ENCODE data around the gene RNF223. TPM values are rescaled to one million over a fixed set of nuclear protein-coding genes. Genes with fewer than 3 reads are reported as not detected.

RNF223 gene
- total and polyA plus RNA-seq, 2 of the 13 experiments (the other 11 are each of a cell fraction or from before 2014, with no cell fraction given): 0.03 TPM; not detected in 1

DNA sequence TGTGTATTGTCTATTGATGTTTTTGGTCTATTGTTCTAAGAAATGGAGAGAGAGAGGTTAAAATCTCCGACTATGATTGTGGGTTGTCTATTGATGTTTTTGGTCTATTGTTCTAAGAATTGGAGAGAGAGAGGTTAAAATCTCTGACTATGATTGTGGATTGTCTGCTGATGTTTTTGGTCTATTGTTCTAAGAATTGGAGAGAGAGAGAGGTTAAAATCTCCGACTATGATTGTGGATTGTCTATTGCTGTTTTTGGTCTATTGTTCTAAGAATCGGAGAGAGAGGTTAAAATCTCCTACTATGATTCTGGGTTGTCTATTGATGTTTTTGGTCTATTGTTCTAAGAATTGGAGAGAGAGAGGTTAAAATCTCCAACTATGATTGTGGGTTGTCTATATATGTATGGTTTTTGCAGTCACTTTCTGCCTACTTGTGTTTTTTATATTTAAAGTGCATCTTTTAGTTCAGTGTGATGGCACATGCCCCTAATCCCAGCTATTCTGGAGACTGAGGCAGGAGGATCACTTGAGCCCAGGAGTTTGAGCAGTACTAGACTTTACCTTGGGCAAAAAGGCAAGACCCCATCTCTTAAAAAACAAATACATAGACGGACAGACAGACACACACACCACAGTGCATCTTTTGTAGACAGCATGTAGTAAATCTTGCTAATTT, 25.5 kb upstream of the RNF223 start:
- peaks cover 10% of the 10 kb centered on the region for H3K4me1 ChIP-seq (ENCODE audit: insufficient read depth, low read length)
- ATAC-seq (no peak), DNase-seq (ENCODE audit: low spot score) (no peak), FAIRE-seq (no peak)
- intact Hi-C loops (cut with micrococcal nuclease; ENCODE audit: unreplicated experiment) (no loop called here), in situ Hi-C loops (cut with HindIII; ENCODE audit: extremely low pct_ligation_motif_present, low pct_unique_long_range_greater_than_20kb) (no loop called here)
- no peak overlapping the region for H3K9ac ChIP-seq (ENCODE audit: insufficient read depth, low read depth, low read length)
- 92% methylated on average over 4 of the region's 4 CpGs for WGBS (ENCODE audit: low lambda C conversion rate)
- no peaks in the 10 kb centered on the region for H3K9me3 ChIP-seq (ENCODE audit: low read length)
- no peak overlapping the region for H3K4me2 ChIP-seq (ENCODE audit: low read depth, low read length)
- POLR2A ChIA-PET: no interaction called here
- H3K79me2 ChIP-seq (ENCODE audit: insufficient read depth, low read length): no peaks in the 10 kb centered on the region
- no TSS peak for BruUV-seq (replicated peaks)
- H4K20me1 ChIP-seq (ENCODE audit: insufficient read depth, low read length): no peaks in the 10 kb centered on the region
- no peaks in the 10 kb centered on the region for H3K36me3 ChIP-seq (replicated peaks in 1 of 2; ENCODE audit: control insufficient read depth in 1 of 2, insufficient read depth in 2 of 2, low read length in 2 of 2)
- H2AFZ ChIP-seq (ENCODE audit: low read length): no peak overlapping the region
- H3K4me3 ChIP-seq (replicated peaks in 1 of 3; ENCODE audit: insufficient read depth in 1 of 3, low read depth in 2 of 3, low read length in 3 of 3): no peak overlapping the region
- CTCF ChIA-PET (ENCODE audit: low intra/inter-chr PET ratio, low total read pairs): no interaction called here
- no peak overlapping the region for H3K27ac ChIP-seq (ENCODE audit: extremely low read length, insufficient read depth, low read length)
- TF ChIP-seq ZNF33B (CRISPR knock-in tag; IDR thresholded peaks at IDR 0.05) (no peak), ZNF235 (CRISPR knock-in tag; IDR thresholded peaks at IDR 0.05; ENCODE audit: borderline replicate concordance) (no peak), ZNF547 (CRISPR knock-in tag; IDR thresholded peaks at IDR 0.05) (no peak), HES4 (CRISPR knock-in tag; IDR thresholded peaks at IDR 0.05; ENCODE audit: borderline replicate concordance) (no peak), JUN (CRISPR knock-in tag; IDR thresholded peaks at IDR 0.05) (no peak), ZKSCAN5 (CRISPR knock-in tag; IDR thresholded peaks at IDR 0.05) (no peak), PCBP2 (optimal IDR thresholded peaks at IDR 0.05; ENCODE audit: low read depth, low read length, poor library complexity, severe bottlenecking) (no peak), ZNF138 (CRISPR knock-in tag; IDR thresholded peaks at IDR 0.05; ENCODE audit: low read depth) (no peak), ZSCAN31 (CRISPR knock-in tag; IDR thresholded peaks at IDR 0.05; ENCODE audit: low read depth) (no peak), ZKSCAN8 (CRISPR knock-in tag; IDR thresholded peaks at IDR 0.05; ENCODE audit: borderline replicate concordance) (no peak), ZNF337 (CRISPR knock-in tag; IDR thresholded peaks at IDR 0.05; ENCODE audit: borderline replicate concordance, low read depth) (no peak)
- TF ChIP-seq, protein P1, sequence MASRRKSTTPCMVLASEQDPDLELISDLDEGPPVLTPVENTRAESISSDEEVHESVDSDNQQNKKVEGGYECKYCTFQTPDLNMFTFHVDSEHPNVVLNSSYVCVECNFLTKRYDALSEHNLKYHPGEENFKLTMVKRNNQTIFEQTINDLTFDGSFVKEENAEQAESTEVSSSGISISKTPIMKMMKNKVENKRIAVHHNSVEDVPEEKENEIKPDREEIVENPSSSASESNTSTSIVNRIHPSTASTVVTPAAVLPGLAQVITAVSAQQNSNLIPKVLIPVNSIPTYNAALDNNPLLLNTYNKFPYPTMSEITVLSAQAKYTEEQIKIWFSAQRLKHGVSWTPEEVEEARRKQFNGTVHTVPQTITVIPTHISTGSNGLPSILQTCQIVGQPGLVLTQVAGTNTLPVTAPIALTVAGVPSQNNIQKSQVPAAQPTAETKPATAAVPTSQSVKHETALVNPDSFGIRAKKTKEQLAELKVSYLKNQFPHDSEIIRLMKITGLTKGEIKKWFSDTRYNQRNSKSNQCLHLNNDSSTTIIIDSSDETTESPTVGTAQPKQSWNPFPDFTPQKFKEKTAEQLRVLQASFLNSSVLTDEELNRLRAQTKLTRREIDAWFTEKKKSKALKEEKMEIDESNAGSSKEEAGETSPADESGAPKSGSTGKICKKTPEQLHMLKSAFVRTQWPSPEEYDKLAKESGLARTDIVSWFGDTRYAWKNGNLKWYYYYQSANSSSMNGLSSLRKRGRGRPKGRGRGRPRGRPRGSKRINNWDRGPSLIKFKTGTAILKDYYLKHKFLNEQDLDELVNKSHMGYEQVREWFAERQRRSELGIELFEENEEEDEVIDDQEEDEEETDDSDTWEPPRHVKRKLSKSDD (CRISPR knock-in tag; IDR thresholded peaks at IDR 0.05; ENCODE audit: low read depth): no peak
- TF ChIP-seq, protein P2, sequence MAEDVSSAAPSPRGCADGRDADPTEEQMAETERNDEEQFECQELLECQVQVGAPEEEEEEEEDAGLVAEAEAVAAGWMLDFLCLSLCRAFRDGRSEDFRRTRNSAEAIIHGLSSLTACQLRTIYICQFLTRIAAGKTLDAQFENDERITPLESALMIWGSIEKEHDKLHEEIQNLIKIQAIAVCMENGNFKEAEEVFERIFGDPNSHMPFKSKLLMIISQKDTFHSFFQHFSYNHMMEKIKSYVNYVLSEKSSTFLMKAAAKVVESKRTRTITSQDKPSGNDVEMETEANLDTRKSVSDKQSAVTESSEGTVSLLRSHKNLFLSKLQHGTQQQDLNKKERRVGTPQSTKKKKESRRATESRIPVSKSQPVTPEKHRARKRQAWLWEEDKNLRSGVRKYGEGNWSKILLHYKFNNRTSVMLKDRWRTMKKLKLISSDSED (CRISPR knock-in tag; IDR thresholded peaks at IDR 0.05): no peak
- TF ChIP-seq, protein P3, sequence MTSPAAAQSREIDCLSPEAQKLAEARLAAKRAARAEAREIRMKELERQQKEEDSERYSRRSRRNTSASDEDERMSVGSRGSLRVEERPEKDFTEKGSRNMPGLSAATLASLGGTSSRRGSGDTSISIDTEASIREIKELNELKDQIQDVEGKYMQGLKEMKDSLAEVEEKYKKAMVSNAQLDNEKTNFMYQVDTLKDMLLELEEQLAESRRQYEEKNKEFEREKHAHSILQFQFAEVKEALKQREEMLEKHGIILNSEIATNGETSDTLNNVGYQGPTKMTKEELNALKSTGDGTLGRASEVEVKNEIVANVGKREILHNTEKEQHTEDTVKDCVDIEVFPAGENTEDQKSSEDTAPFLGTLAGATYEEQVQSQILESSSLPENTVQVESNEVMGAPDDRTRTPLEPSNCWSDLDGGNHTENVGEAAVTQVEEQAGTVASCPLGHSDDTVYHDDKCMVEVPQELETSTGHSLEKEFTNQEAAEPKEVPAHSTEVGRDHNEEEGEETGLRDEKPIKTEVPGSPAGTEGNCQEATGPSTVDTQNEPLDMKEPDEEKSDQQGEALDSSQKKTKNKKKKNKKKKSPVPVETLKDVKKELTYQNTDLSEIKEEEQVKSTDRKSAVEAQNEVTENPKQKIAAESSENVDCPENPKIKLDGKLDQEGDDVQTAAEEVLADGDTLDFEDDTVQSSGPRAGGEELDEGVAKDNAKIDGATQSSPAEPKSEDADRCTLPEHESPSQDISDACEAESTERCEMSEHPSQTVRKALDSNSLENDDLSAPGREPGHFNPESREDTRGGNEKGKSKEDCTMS (CRISPR knock-in tag; conservative IDR thresholded peaks at IDR 0.05): no peak
- TF ChIP-seq, protein P4, sequence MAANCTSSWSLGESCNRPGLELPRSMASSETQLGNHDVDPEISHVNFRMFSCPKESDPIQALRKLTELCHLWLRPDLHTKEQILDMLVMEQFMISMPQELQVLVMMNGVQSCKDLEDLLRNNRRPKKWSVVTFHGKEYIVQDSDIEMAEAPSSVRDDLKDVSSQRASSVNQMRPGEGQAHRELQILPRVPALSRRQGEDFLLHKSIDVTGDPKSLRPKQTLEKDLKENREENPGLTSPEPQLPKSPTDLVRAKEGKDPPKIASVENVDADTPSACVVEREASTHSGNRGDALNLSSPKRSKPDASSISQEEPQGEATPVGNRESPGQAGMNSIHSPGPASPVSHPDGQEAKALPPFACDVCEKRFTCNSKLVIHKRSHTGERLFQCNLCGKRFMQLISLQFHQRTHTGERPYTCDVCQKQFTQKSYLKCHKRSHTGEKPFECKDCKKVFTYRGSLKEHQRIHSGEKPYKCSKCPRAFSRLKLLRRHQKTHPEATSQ (CRISPR knock-in tag; IDR thresholded peaks at IDR 0.05; ENCODE audit: borderline replicate concordance): no peak
- H3K27me3 ChIP-seq (ENCODE audit: control insufficient read depth in 1 of 2, insufficient read depth in 2 of 2, low read length in 2 of 2): no peaks in the 10 kb centered on the region; a peak in 1 of 5 replicates

Measured in HepG2 (cell line).